ENCODE results near the gene LYL1. TPM values are rescaled to one million over a fixed set of nuclear protein-coding genes. Genes with fewer than 3 reads are reported as not detected.
A peak's percentile ranks its signal among the peaks of the same experiment; 100 is the strongest.

The LYL1 gene
- total and polyA plus RNA-seq, 2 of the 13 experiments (the other 11 are each of a cell fraction or from before 2014, with no cell fraction given): 0.75 to 0.92 TPM

DNA sequence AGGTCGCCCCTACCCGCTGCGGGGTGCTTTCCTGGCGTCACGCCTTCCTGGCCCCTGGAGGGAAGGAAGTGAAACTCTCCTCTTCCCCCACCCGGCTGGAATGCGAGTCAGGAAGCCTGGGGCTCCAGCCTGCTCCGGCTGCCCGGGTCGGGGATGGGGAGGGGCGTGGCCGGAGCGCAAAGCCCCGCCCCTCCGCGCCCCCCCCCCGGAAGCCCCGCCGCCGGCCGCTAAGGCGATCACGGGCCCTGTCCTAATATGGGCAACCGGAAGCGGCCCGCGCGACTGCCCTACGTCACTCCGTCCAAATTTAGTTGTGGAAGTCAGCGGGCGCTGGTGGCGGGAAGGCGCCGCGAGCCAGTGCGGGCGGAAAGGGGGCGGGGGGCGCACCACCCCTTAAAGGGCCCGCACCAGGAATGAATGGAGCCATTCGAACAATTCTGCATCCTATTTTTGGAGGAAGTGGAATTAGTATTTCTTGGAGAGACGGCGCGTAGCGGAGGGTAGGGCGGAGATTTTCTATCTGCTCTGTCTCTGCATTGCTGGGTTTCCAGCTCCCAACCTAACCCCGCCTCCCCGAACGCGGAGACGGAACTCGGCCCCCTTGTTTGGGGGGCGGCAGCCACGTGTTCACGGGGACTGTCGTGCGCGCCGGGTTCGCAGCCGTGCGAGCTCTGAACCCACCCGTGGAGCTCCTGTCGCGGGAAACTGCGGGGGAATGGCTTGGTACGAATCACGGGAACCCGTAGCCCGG is 49.1 kb upstream of the LYL1 start (continued):
- TF ChIP-seq, protein P1, sequence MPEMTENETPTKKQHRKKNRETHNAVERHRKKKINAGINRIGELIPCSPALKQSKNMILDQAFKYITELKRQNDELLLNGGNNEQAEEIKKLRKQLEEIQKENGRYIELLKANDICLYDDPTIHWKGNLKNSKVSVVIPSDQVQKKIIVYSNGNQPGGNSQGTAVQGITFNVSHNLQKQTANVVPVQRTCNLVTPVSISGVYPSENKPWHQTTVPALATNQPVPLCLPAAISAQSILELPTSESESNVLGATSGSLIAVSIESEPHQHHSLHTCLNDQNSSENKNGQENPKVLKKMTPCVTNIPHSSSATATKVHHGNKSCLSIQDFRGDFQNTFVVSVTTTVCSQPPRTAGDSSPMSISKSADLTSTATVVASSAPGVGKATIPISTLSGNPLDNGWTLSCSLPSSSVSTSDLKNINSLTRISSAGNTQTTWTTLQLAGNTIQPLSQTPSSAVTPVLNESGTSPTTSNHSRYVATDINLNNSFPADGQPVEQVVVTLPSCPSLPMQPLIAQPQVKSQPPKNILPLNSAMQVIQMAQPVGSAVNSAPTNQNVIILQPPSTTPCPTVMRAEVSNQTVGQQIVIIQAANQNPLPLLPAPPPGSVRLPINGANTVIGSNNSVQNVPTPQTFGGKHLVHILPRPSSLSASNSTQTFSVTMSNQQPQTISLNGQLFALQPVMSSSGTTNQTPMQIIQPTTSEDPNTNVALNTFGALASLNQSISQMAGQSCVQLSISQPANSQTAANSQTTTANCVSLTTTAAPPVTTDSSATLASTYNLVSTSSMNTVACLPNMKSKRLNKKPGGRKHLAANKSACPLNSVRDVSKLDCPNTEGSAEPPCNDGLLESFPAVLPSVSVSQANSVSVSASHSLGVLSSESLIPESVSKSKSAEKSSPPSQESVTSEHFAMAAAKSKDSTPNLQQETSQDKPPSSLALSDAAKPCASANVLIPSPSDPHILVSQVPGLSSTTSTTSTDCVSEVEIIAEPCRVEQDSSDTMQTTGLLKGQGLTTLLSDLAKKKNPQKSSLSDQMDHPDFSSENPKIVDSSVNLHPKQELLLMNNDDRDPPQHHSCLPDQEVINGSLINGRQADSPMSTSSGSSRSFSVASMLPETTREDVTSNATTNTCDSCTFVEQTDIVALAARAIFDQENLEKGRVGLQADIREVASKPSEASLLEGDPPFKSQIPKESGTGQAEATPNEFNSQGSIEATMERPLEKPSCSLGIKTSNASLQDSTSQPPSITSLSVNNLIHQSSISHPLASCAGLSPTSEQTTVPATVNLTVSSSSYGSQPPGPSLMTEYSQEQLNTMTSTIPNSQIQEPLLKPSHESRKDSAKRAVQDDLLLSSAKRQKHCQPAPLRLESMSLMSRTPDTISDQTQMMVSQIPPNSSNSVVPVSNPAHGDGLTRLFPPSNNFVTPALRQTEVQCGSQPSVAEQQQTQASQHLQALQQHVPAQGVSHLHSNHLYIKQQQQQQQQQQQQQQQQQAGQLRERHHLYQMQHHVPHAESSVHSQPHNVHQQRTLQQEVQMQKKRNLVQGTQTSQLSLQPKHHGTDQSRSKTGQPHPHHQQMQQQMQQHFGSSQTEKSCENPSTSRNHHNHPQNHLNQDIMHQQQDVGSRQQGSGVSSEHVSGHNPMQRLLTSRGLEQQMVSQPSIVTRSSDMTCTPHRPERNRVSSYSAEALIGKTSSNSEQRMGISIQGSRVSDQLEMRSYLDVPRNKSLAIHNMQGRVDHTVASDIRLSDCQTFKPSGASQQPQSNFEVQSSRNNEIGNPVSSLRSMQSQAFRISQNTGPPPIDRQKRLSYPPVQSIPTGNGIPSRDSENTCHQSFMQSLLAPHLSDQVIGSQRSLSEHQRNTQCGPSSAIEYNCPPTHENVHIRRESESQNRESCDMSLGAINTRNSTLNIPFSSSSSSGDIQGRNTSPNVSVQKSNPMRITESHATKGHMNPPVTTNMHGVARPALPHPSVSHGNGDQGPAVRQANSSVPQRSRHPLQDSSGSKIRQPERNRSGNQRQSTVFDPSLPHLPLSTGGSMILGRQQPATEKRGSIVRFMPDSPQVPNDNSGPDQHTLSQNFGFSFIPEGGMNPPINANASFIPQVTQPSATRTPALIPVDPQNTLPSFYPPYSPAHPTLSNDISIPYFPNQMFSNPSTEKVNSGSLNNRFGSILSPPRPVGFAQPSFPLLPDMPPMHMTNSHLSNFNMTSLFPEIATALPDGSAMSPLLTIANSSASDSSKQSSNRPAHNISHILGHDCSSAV (CRISPR knock-in tag; IDR thresholded peaks at IDR 0.05; ENCODE audit: borderline replicate concordance): no peak
- TF ChIP-seq, protein P2, sequence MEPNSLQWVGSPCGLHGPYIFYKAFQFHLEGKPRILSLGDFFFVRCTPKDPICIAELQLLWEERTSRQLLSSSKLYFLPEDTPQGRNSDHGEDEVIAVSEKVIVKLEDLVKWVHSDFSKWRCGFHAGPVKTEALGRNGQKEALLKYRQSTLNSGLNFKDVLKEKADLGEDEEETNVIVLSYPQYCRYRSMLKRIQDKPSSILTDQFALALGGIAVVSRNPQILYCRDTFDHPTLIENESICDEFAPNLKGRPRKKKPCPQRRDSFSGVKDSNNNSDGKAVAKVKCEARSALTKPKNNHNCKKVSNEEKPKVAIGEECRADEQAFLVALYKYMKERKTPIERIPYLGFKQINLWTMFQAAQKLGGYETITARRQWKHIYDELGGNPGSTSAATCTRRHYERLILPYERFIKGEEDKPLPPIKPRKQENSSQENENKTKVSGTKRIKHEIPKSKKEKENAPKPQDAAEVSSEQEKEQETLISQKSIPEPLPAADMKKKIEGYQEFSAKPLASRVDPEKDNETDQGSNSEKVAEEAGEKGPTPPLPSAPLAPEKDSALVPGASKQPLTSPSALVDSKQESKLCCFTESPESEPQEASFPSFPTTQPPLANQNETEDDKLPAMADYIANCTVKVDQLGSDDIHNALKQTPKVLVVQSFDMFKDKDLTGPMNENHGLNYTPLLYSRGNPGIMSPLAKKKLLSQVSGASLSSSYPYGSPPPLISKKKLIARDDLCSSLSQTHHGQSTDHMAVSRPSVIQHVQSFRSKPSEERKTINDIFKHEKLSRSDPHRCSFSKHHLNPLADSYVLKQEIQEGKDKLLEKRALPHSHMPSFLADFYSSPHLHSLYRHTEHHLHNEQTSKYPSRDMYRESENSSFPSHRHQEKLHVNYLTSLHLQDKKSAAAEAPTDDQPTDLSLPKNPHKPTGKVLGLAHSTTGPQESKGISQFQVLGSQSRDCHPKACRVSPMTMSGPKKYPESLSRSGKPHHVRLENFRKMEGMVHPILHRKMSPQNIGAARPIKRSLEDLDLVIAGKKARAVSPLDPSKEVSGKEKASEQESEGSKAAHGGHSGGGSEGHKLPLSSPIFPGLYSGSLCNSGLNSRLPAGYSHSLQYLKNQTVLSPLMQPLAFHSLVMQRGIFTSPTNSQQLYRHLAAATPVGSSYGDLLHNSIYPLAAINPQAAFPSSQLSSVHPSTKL (CRISPR knock-in tag; IDR thresholded peaks at IDR 0.05): peak; percentile 43
- TF ChIP-seq, protein P3, sequence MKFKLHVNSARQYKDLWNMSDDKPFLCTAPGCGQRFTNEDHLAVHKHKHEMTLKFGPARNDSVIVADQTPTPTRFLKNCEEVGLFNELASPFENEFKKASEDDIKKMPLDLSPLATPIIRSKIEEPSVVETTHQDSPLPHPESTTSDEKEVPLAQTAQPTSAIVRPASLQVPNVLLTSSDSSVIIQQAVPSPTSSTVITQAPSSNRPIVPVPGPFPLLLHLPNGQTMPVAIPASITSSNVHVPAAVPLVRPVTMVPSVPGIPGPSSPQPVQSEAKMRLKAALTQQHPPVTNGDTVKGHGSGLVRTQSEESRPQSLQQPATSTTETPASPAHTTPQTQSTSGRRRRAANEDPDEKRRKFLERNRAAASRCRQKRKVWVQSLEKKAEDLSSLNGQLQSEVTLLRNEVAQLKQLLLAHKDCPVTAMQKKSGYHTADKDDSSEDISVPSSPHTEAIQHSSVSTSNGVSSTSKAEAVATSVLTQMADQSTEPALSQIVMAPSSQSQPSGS (CRISPR knock-in tag; IDR thresholded peaks at IDR 0.05): no peak; the same call in 1 of the 2 replicates
- TF ChIP-seq KMT2A (CRISPR knock-in tag; IDR thresholded peaks at IDR 0.05) (0 out of 2 replicates have a peak, but pooled peaks have one; percentile 22), ZFP1 (CRISPR knock-in tag; IDR thresholded peaks at IDR 0.05) (no peak), ZNF350 (CRISPR knock-in tag; IDR thresholded peaks at IDR 0.05; ENCODE audit: borderline replicate concordance, low read depth) (no peak; the same call in 1 of the 2 replicates), MIER2 (CRISPR knock-in tag; IDR thresholded peaks at IDR 0.05) (no peak), ZNF776 (CRISPR knock-in tag; IDR thresholded peaks at IDR 0.05) (0 out of 2 replicates have a peak, but pooled peaks have one; percentile 24), ZNF33B (CRISPR knock-in tag; IDR thresholded peaks at IDR 0.05) (no peak)
- TF ChIP-seq, protein P4, sequence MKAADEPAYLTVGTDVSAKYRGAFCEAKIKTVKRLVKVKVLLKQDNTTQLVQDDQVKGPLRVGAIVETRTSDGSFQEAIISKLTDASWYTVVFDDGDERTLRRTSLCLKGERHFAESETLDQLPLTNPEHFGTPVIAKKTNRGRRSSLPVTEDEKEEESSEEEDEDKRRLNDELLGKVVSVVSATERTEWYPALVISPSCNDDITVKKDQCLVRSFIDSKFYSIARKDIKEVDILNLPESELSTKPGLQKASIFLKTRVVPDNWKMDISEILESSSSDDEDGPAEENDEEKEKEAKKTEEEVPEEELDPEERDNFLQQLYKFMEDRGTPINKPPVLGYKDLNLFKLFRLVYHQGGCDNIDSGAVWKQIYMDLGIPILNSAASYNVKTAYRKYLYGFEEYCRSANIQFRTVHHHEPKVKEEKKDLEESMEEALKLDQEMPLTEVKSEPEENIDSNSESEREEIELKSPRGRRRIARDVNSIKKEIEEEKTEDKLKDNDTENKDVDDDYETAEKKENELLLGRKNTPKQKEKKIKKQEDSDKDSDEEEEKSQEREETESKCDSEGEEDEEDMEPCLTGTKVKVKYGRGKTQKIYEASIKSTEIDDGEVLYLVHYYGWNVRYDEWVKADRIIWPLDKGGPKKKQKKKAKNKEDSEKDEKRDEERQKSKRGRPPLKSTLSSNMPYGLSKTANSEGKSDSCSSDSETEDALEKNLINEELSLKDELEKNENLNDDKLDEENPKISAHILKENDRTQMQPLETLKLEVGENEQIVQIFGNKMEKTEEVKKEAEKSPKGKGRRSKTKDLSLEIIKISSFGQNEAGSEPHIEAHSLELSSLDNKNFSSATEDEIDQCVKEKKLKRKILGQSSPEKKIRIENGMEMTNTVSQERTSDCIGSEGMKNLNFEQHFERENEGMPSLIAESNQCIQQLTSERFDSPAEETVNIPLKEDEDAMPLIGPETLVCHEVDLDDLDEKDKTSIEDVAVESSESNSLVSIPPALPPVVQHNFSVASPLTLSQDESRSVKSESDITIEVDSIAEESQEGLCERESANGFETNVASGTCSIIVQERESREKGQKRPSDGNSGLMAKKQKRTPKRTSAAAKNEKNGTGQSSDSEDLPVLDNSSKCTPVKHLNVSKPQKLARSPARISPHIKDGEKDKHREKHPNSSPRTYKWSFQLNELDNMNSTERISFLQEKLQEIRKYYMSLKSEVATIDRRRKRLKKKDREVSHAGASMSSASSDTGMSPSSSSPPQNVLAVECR (CRISPR knock-in tag; IDR thresholded peaks at IDR 0.05; ENCODE audit: borderline replicate concordance): peak; percentile 69; the same call in 1 of the 2 replicates
